NCI-H2081 (cell line): ENCODE measurements around the gene HPS6.
A peak's percentile ranks its signal among the peaks of the same experiment; 100 is the strongest.

Experiments
- DNase-seq, 2 experiments: peaks; one replicate each; lab custom pipeline; 2025; lab: John Stamatoyannopoulos, UW

Gene HPS6

DNA sequence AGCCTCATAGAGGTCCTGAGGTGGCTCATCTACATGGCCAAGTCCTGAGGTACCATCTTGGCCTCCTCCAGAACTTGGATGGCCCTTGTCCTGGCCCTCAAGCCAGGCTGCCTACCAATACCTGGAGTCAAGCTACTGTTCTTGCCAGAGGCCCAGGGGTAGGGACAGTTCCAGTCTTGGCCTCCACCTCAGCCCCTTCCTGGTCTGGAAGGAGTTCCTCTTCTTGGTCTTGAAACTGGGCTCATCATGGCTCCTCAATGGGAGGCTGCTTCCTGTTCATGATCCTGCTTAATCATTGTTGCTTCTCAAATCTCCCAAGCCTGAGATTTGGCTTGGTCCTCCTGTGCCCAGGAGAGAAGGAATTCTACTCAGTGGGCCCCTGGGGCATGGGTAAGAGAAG, 3.9 kb downstream of the HPS6 start:
- no peak for DNase-seq

DNA sequence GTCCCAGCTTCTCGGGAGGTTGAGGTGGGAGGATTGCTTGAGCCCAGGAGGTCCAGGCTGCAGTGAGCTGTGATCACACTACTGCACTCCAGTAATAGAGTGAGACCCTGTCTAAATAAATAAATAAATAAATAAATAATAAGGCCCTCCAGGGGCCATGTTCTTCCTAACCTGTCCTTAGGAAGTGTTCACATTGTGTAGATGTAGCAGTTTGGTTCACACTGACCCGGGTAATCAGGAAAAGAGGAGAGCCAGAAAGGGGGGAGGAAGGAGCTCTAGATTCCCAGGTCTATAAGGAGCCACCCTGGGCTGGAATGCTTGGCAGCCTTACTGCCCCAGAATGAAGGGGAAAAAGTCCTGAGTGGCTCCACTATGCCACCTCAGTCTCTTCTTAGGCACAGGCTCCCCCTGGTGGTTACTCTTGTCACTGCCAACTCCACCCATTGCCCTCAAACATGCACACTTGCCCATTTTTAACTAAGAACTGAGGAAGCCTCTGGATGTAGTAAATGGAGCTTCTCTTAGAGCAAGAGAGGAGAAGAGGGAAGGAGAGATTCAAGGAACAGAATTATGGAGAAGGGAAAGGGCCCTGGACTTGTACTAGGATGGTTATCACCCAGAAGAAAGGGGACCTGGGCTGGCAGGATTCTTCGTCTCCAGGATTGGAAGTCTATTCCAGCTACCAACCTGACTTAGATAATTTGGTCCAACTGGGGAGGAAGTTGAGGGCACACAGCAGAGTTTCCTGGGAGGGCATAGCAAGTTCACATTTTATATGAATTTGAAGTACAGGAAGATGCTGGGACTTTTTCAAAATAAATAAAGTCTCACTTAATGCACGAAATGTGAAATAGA, 7.8 kb downstream of the HPS6 start:
- DNase-seq = peak; percentile 52 to 60

DNA sequence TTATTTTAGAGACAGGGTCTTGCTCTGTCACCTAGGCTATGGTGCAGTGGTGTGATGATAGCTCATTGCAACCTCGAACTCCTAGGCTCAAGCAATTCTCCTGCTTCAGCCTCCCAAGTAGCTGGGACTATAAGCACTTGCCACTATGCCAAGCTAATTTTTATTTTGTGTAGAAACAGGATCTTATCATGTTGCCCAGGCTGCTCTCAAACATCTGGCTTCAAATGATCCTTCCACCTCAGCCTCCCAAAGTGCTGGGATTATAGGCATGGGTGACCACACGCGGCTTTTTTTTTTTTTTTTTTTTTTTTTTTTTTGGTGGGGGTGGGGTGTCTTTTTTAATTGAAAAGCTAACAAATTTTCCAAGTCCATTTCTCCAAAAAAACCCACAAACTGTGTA, 18.4 kb downstream of the HPS6 start:
- no peak for DNase-seq

DNA sequence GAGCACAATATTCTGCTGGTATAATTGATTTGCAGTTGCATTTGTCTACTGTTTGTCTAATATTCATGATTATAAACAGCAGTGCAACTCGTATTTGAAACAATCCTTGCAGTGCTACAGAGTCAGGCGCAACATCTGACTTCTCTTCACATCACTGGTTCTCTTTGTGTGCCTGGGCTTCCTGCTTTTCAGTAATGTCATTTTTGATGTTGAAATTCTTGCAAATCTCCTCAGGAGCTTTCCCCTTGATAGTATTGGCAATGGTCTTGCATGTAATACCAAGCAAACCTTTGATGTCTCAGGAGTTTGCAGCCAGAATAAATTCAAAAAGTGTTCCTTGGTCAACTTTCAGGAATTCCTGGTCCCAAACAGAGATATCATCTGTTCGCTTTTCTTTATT, 20.2 kb downstream of the HPS6 start:
- no peak for DNase-seq

DNA sequence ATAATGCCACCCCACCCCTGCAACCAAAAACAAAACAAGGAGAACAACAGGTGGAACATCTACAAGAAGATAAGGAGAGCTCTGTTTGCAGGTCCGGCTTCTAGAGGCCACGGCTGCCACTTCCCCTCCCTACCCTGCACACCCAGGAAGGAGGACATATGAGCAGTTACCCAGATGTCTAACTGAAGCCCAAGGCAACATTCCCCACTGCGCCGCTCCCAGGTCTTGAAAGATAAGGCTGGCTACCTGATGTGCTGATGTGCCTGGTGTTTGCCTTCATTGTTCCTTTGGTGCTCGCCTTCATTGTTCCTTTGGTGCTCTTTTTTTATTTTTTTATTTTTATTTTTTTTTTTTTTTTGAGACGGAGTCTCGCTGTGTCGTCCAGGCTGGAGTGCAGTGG, 21.0 kb downstream of the HPS6 start:
- DNase-seq = no peak

DNA sequence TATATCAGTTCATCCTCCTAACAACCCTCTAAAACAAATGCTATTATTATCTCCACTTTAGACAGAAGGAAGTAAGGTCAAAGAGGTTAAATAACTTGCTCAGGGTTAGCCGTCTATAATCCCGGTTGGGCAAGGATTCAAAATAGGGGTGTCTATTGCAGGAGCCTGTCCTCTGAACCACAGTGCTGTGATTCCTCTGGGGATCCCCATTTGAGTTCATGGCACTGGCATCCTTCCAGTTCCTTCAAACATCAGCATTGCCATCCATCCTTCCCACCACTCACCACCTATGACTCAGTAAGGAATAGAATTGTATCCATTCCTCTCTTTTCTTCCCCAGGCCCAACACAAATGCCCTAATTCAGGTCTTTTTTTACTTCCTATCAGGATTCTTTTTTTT, 25.6 kb downstream of the HPS6 start:
- no peak for DNase-seq

DNA sequence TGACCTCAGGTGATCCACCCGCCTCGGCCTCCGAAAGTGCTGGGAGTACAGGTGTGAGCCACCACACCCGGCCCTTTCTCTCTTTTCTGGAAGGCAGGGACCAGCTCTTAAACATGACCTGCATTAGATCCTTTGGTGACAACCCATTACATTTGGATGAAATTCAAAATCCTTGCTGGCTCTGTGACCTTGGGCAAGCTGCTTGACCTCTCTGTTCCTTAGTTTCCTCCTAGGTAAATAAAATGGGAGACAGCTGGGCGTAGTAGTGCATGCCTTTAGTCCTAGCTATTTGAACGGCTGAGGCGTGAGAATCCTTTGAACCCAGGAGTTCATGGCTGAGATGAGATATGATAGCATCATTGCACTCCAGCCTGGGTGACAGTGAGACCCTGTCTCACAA, 31.3 kb downstream of the HPS6 start:
- no peak for DNase-seq

DNA sequence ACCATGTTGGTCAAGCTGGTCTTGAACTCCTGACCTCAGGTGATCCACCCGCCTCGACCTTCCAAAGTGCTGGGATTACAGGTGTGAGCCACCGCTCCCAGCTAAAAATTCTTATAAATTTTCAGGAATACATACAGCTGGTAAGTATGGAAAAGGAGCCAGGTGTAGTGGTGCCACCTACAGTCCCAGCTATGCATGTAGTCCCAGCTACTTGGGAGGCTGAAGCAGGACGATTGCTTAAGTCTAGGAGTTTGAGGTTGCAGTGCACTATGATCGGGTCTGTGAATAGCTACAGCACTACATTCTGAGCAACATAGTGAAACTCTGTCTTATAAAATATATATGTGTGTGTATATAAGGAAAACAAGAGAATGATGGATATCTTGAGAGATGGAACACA, 36.0 kb downstream of the HPS6 start:
- DNase-seq = no peak

DNA sequence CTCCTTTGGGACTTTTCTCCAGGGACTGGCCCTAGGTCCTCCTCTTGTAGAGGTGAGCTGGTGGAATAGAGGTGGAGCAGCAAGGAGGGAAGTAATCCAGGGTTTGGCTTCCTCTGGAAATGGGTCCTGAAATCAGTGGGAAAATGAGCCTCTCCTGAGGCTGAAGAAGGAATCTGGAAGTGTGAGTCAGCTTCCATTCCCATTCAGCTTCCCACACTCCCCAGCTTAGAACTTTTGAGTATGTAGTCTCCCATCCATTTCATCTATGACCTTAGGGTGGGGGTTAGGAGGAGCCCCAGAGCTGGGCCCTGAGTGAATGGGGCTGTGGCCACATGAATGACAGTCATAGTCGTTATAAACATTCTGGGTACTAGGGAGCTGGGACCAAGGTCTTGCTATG, 37.3 kb downstream of the HPS6 start:
- DNase-seq = no peak

DNA sequence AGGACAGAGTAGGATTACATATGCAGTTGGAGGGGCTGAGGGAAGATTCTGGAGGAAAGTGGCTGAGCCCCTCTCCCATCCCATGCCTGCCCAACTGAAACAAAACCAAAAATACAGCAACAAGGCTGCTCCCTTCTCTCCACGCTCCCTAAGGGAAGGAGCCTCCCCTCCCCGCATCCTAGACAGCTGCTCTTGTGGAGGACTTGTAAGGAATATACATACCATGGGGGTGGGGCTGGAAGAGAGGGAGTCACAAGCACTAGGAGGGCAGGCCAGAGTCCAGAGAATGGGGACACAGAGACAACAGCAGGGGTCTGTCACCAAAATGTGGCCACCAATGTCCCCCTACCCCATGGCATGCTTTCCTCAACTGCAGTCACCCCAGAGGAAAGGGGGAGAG, 41.8 kb downstream of the HPS6 start:
- DNase-seq = no peak

DNA sequence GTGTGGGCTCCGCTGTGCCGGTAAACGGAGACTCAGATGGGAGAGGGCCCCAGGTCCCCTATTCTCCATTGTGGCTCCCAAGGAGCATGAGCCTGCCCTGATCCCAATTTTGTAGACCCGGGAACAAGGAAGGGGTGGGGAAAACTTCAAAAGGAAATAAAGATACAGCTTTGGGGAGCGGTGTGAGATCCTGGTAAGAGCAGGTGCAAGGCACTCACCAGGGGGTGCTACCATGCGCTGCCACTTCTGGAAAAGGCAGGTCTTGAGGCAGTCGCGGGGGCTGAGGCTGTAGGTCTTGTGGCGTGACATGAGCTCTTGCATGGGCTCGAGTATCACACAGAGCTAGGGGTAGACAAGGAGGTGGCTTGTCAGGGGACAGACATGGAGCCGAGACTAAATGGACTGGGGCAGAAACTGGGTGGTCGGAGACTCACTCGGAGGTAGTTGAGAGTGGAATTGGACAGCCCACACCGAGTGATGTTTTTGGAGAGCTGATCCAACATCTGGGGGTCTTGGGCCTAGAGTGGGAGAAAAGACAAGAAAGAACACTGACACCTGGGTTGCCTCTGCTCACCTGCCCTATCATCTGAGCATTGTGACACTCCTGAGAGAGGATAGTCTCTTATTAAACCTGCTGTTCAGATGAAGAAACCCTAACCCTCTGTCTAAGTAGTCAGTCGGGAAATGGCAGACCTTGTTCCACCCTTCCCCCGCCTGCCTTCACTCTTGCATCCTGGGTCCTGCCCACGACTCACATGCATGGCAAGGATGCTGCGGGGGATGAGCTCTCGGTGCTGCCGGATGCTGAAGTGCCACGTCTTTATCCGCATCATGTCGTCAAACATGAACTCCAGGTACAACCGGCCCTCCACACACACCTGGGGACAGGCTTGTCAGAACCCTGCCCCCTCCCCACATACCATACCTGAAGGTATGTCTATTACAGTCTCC, 44.3 kb downstream of the HPS6 start:
- DNase-seq = no peak

DNA sequence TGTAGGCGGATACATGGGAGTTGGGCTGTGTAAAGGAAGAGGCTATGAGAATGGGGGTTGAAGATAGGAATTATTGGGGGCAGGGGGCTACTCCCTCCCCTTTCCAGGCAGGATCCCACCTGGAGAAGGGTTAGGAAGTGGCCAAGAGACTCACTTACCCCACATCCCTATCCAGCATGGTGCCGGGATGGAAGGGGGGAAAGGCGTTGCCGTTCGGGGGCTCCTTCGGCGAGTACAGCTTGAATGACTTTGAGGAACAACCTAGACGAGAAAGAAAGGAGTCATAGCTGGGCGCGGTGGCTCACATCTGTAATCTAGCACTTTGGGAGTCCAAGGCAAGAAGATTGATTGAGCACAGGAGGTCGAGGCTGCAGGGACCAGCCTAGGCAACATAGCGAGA, 46.1 kb downstream of the HPS6 start:
- no peak for DNase-seq

DNA sequence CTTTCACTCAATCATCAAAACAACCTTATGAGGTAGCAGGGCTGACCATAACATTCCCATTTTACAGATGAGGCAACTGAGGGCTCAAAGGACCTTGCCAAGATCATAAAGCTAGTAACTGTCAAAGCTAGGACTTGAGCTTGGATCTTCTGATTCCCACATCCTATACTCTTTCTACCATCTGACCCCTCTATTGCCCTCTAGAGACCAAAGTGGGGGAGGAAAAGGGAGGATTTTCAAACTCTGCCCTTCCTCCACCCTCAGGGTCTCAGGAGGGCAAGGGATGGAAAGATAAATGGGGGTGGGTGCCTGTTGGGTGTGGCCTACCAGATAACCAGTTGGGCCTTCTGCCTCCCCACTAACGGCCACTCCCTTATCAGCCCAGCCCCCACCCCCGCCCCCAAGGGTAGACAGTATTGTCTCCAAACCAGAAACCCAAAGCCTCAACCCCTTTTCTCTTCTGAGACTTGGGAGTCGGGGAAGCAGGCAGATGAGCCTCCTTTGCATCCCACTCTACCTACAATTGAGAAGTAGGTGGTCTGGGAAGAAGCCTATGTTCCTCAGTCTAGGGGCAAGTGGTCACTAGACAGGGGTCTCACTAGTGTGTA, 47.2 kb downstream of the HPS6 start:
- no peak for DNase-seq

DNA sequence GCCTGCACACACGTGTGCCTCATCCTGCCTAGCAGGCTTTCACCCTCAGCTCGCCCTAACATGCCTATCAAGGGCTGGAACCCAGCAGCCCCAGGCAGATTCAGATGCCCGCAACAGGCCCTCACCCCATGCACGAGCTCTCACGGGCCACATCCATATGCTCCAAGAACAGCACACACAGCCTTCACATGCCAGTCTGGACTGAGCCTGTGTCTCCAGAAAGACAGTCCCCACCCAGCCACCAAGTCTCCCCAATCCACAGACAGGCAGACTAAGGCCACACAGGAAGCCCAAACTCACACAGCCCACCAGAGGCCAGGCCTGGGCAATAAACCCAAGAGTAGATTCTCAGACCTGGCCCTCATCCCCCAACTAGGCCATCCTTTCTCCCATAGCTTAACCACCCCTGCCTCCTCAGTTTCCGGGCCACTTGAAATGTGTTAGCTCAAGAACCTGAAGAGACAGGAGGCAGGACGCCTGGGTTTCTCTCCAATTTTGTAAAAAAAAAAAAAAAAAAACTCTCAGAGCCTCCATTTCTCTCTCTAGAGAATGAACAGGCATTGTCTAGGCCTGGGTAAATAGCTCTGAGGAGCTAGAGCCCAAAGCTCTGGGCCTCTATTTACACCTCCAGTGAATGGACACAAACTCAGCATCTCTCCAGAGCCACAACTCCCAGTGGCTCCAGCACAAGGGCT, 48.3 kb downstream of the HPS6 start:
- DNase-seq = no peak

DNA sequence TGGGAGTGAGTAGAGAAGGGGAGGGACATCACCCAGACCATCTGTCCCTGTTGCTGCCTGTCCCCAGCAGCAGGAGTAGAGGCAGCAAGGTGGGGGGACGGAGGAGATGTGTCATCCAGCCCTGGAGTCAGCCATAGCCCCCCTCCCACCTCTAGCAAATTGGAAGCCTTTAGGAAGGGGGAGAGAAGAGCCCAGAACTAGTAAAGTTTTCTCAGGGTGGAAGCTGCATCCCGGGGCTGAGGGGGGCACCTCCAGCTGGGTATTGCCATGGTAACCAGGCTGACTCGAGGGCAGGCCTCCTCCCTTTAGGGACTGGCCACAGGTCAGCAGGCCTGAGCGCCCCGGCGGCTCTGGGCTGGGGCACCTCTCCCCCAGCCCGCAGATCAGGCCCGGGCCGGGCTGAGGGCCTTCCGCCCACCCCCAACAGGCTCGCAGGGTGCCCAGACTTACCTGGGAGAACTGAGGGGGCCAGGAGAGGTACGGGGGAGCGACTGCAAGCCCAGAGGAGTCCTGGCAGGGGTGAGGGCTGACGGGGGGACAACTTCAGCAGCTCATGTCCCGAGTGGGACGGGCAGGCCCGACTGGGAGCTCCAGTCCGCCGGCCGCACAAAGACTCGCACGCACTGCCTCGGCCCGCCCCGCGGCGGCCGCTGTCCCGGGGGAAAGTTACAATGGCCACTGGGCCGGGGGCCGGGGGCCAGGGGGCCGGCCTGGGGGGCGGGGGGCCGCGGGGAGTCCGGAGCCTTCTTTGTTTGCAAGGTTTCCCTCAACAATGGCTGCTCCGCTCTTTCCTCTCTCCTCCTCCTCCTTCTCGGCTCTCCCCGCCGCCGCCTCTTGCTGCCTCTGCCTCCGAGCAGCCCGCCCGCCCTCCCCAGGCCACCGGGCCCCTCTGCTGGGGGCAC, 49.1 kb downstream of the HPS6 start:
- DNase-seq = no peak

DNA sequence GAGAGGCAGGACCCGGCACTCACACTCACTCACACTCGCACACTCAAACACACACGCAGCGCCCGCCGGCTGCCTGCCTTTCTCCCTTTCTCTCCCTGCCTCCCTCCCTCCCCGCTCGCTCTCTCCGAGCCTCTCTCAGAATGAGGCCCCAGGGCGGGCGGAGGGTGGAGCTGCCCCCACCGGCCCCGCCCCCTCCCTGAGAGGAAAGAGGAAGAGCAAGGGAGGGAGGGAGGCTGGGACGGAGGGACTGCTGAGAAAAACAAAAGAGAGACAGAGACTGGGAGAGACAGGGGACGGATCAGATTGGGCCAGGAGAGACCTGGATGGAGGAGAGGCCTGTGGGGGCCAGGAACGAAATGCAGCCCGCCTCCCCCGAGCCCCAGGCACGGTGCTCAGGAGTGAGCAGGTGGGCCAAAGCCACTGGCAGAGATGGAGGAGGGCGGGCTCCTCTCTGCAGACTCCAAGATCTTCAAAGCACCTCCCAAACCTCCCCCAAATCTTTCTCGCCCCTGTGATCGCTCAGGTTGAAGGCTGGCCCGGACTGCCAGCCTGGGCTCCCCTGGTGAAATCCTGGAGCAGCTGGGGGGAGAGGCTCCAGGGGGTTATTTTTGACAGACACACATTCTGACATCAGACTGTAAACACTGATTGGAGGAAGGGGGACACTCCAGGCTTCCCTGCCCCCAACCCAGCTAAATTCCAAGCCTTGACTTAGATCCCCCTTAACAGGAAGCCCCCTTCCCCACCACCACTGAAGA, 49.9 kb downstream of the HPS6 start:
- peak; percentile 72 to 82 for DNase-seq

DNA sequence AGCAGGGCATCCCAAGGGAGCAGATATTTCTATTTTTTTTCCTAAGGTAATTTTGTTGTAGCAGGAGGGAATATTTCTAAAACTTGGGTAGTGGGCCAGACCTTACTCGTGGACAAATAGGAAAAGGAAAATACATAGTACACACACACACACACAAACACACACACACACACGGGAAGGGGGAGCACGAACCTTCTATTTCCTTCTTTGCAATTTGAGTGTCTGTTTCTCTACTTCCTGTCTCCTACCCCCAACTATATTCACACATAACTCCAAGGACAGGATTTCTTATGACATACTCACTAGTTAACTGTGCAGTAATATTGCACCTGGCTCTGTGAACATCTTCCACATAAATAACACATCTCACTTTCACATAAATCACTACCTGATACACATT, 50.6 kb downstream of the HPS6 start:
- no peak for DNase-seq

DNA sequence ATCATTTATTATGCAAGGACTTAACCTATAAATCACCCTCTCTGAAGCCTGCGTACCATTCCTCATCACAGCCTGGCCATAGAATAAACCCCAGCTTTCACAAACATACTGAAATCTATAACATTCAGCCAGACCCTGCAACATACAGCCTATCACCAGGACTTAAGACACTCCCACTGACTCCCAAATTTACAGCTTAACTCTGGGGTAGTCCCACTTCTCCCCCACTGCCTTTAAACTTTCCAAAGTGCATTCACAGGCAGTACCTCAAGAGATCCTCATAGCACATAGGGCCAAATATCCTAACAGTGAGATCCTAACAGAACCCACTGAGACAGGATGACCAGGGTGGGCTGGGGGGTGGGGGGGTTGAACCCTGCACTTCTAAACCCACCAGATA, 51.5 kb downstream of the HPS6 start:
- DNase-seq = no peak
